ENCODE measurements around the gene GOLGA8B.
"Not testable (repeated sequence)": the region's sequence is repeated elsewhere in the genome, so short reads cannot be mapped to it uniquely, and the experiment has no call there.

DNA sequence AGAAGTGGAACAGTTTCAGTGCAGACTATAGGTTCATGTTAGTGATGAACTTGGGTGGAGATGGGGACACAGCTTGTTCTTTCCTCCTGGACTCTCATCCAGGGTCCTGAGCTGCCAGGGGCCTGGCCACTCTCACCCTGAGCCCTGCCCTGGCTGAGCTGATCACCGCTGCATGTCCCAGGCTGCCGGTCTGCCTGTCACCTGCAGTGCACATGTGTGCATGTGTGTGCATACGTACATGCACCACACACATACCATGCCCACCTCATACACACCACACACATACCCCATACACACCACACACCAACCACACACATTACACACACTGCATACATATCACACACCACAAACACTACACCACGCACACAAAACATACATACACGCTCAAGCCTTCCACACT is 29.3 kb downstream of the GOLGA8B start:
- not testable (repeated sequence) for TF ChIP-seq POLR2AphosphoS5, EP300, CTCF (IDR thresholded peaks at IDR 0.05)
